ENCODE data around the gene PPP4C. TPM values are rescaled to one million over a fixed set of nuclear protein-coding genes. Genes with fewer than 3 reads are reported as not detected.
"Not testable (repeated sequence)": the region's sequence is repeated elsewhere in the genome, so short reads cannot be mapped to it uniquely, and the experiment has no call there.

PPP4C gene
- total RNA-seq, 1 donor from 2014 or later, result 141 TPM

DNA sequence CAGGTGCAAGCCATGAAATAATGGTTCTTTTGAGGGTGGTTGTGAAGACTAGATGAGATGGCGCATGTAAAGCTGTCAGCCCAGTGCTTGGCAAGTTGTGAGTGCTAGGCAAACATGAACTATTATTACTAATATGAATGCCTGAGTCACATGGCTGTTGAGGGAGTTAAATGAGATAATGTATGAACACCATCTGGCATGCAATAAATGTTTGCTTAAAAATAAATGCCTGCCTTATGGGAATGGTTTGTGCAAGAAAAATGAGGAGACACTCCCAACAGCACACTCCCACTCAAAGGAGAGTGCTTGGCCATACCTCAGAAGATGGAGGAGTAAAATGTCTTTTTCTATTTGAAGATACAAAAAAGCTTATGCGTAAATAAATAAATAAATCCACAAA is 43.6 kb downstream of the PPP4C start:
- Mint-ChIP-seq H3K4me3 (peak overlapping the region; percentile 32), H3K9me3 (no peaks in the 10 kb centered on the region), H3K27ac (ENCODE audit: unreplicated experiment) (no peak overlapping the region), H3K4me1 (peaks cover 14% of the 10 kb centered on the region), H3K36me3 (ENCODE audit: low read depth) (no peaks in the 10 kb centered on the region), H3K27me3 (ENCODE audit: low read depth) (no peaks in the 10 kb centered on the region)
- no peak for DNase-seq (ENCODE audit: low read depth, low spot score)
- TF ChIP-seq, protein P1, sequence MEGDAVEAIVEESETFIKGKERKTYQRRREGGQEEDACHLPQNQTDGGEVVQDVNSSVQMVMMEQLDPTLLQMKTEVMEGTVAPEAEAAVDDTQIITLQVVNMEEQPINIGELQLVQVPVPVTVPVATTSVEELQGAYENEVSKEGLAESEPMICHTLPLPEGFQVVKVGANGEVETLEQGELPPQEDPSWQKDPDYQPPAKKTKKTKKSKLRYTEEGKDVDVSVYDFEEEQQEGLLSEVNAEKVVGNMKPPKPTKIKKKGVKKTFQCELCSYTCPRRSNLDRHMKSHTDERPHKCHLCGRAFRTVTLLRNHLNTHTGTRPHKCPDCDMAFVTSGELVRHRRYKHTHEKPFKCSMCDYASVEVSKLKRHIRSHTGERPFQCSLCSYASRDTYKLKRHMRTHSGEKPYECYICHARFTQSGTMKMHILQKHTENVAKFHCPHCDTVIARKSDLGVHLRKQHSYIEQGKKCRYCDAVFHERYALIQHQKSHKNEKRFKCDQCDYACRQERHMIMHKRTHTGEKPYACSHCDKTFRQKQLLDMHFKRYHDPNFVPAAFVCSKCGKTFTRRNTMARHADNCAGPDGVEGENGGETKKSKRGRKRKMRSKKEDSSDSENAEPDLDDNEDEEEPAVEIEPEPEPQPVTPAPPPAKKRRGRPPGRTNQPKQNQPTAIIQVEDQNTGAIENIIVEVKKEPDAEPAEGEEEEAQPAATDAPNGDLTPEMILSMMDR (conservative IDR thresholded peaks at IDR 0.05), result no peak

DNA sequence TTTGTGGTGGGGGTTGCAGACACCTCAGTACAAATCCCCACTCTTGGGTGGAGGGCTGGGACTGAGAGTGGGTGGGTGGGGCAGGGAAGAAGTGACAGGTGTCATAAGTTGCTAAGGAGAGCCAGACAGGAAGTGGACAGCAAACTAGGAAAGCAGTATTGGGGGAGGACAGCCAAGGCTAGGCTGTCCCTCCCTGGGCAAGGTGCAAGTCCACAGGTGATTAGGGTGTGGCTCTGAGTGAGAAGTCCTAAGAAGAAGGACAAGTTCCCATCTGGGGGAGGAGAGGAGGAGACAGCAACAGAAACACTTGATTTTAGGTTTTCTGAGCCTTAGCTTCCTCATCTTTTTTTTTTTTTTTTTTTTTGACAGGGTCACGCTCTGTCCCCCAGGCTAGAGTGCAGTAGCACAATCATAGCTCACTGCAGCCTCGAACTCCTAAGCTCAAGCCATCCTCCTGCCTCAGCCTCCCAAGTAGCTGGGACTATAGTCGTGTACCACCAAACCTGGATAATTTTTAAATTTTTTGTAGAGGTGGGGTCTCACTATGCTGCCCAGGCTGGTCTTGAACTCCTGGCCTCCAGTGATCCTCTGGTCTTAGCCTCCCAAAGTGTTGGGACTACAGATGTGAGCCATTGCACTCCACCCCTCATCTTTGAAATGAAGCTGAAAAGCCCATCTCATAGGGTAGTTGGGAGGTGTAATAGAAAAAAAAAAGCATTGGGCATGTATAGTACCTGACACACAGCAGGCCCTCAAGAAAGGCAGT is 44.7 kb downstream of the PPP4C start:
- Mint-ChIP-seq H3K27me3 (ENCODE audit: low read depth) (no peaks in the 10 kb centered on the region), H3K4me3 (peak overlapping the region; percentile 38), H3K36me3 (ENCODE audit: low read depth) (no peaks in the 10 kb centered on the region), H3K9me3 (no peaks in the 10 kb centered on the region), H3K4me1 (peaks cover 15% of the 10 kb centered on the region), H3K27ac (ENCODE audit: unreplicated experiment) (no peak overlapping the region)
- TF ChIP-seq, protein P1 (conservative IDR thresholded peaks at IDR 0.05), result no peak
- DNase-seq (ENCODE audit: low read depth, low spot score), result no peak

DNA sequence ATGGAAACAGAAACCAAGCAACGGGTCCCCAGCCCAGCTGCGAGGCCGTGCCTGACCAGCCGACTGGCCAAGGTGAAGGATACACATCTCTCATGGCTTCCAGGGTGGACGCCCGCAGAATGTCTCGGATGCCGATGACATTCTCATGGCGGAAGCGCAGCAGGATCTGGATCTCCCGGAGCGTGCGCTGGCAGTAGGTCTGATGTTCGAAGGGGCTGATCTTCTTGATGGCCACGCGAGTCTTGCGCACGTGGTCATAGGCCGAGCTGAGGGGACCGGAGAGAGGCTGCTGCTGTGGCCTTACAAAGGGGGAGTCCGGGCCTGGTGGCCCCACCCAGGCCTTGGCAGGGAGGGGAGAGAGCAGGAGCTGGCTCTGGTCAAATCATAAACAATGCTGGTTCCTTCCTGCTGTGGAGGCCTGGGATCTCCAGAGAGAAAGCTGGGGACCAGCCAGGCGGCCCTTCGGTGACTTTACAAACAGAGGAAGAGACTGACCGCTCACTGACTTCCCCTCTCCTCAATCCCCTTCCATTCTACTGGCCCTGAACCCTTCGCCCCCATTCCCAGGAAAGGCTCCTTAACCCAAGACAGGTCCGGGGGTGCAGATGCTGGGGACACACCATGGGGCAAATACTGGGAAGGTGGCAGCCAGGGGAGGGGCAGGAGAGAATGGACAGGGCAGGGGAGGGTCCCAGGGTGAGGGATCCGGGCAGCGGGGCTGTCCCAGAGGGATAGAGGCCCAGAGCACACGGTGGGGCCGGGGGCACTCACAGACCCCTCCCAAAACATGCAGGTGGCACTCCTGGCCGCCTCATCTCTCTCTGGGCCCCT is 46.2 kb downstream of the PPP4C start:
- TF ChIP-seq, protein P1 (conservative IDR thresholded peaks at IDR 0.05), result no peak
- H3K36me3 Mint-ChIP-seq (ENCODE audit: low read depth), result no peaks in the 10 kb centered on the region
- H3K27me3 Mint-ChIP-seq (ENCODE audit: low read depth), result no peaks in the 10 kb centered on the region
- H3K4me3 Mint-ChIP-seq, result peak overlapping the region; percentile 90
- DNase-seq (ENCODE audit: low read depth, low spot score), result no peak
- no peaks in the 10 kb centered on the region for H3K9me3 Mint-ChIP-seq
- H3K27ac Mint-ChIP-seq (ENCODE audit: unreplicated experiment), result peak overlapping the region; percentile 98
- peaks cover 15% of the 10 kb centered on the region for H3K4me1 Mint-ChIP-seq

DNA sequence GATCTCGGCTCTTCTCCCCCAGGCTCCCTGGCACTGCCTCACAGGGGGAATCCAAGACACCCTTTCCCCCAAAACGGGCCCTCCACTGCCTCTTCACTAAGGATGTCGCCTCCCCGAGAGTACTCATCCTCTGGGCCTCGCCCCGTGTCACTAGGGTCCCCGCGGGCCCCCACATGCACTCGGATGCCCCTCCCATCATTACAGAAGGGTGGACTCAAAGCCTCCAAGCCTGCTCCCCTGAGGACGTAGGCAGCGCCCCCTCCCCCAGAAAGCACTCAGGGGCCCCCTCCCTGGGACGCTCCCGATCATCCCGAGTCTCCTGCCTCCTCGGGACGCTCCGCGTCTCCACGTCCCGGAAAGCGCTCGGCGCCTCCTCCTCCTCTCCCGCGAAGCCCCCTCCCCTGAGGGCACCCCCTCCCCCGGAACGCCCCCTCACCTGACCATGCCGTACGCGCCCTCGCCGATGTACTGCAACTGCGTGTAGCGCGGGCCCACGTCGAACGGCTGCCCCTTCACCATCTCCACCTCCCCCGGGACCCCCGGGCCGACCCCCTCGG is 46.9 kb downstream of the PPP4C start:
- peaks cover 15% of the 10 kb centered on the region for H3K4me1 Mint-ChIP-seq
- TF ChIP-seq, protein P1 (conservative IDR thresholded peaks at IDR 0.05), result no peak
- no peaks in the 10 kb centered on the region for H3K9me3 Mint-ChIP-seq
- H3K36me3 Mint-ChIP-seq (ENCODE audit: low read depth), result no peaks in the 10 kb centered on the region
- H3K4me3 Mint-ChIP-seq, result peak overlapping the region; percentile 90
- no peak for DNase-seq (ENCODE audit: low read depth, low spot score)
- H3K27me3 Mint-ChIP-seq (ENCODE audit: low read depth), result no peaks in the 10 kb centered on the region
- peak overlapping the region; percentile 91 for H3K27ac Mint-ChIP-seq (ENCODE audit: unreplicated experiment)

GRCh38 chr16:30124985-30125379 is 49.2 kb downstream of the PPP4C start:
- no peaks in the 10 kb centered on the region for H3K9me3 Mint-ChIP-seq
- H3K27ac Mint-ChIP-seq (ENCODE audit: unreplicated experiment), result no peak overlapping the region
- no peaks in the 10 kb centered on the region for H3K36me3 Mint-ChIP-seq (ENCODE audit: low read depth)
- TF ChIP-seq, protein P1 (conservative IDR thresholded peaks at IDR 0.05), result no peak
- peaks cover 15% of the 10 kb centered on the region for H3K4me1 Mint-ChIP-seq
- H3K4me3 Mint-ChIP-seq, result no peak overlapping the region
- no peak for DNase-seq (ENCODE audit: low read depth, low spot score)
- no peaks in the 10 kb centered on the region for H3K27me3 Mint-ChIP-seq (ENCODE audit: low read depth)

DNA sequence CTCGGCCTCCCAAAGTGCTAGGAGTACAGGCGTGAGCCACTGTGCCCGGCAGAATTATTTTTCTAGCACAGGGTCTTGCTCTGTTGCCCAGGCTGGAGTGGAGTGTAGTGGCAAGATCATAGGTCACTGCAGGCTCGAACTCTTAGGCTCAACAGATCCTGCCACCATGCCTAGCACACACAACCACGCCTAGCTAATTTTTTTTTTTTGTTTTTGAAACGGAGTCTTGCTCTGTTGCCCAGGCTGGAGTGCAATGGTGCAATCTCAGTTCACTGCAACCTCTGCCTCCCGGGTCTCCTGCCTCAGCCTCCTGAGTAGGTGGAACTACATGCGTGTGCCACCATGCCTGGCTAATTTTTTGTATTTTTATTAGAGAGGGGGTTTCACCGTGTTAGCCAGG is 49.9 kb downstream of the PPP4C start:
- H3K9me3 Mint-ChIP-seq; H3K27me3 Mint-ChIP-seq (ENCODE audit: low read depth); DNase-seq (ENCODE audit: low read depth, low spot score); H3K36me3 Mint-ChIP-seq (ENCODE audit: low read depth); H3K27ac Mint-ChIP-seq (ENCODE audit: unreplicated experiment): not testable (repeated sequence)
- Mint-ChIP-seq H3K4me1 (peaks cover 15% of the 10 kb centered on the region), H3K4me3 (peak overlapping the region; percentile 15)
